H9 (cell line): ENCODE measurements around the gene TP53. TPM values are rescaled to one million over a fixed set of nuclear protein-coding genes. Genes with fewer than 3 reads are reported as not detected.

Source experiments
- DNase-seq: peaks from one replicate; pipeline ENCODE4 v3.0.0-alpha.2; 2017
- H2AFZ ChIP-seq: one replicate; pipeline ENCODE4 v1.6.1; 2013; ENCODE audit warnings: mild to moderate bottlenecking, low read length, control low read depth, moderate library complexity
- H2AK5ac ChIP-seq: 2 replicates; pipeline ENCODE4 v1.6.1; 2013; ENCODE audit warnings: low read length, control low read depth, mixed read lengths; ENCODE audit not compliant: insufficient read length
- H2BK120ac ChIP-seq: one replicate; pipeline ENCODE4 v1.6.1; 2013; ENCODE audit warnings: low read depth, mild to moderate bottlenecking, low read length, control low read depth, inconsistent platforms; ENCODE audit not compliant: poor library complexity, severe bottlenecking
- H2BK12ac ChIP-seq: 2 replicates; pipeline ENCODE4 v1.6.1; 2013; ENCODE audit warnings: low read length, control low read depth, mixed read lengths, low read depth; ENCODE audit not compliant: insufficient read length
- H2BK15ac ChIP-seq: 2 replicates; pipeline ENCODE4 v1.6.1; 2013; ENCODE audit warnings: low read depth, low read length, control low read depth
- H2BK20ac ChIP-seq: one replicate; pipeline ENCODE4 v1.6.1; 2013; ENCODE audit warnings: low read depth, mild to moderate bottlenecking, low read length, control low read depth, inconsistent platforms; ENCODE audit not compliant: poor library complexity, severe bottlenecking
- H2BK5ac ChIP-seq: 2 replicates; pipeline ENCODE4 v1.6.1; 2013; ENCODE audit warnings: low read length, control low read depth, mixed read lengths; ENCODE audit not compliant: insufficient read length
- H3K14ac ChIP-seq: 2 replicates; pipeline ENCODE4 v1.6.1; 2013; ENCODE audit warnings: low read length, control low read depth; ENCODE audit not compliant: insufficient read depth
- H3K18ac ChIP-seq: 2 replicates; pipeline ENCODE4 v1.6.1; 2013; ENCODE audit warnings: low read depth, mild to moderate bottlenecking, mixed read lengths, low read length, control low read depth; ENCODE audit not compliant: insufficient read length
- H3K23ac ChIP-seq: 2 replicates; pipeline ENCODE4 v1.6.1; 2013; ENCODE audit warnings: low read length, control low read depth, mixed read lengths, low read depth; ENCODE audit not compliant: insufficient read length
- H3K23me2 ChIP-seq: 2 replicates; pipeline ENCODE4 v1.6.1; 2013; ENCODE audit warnings: low read depth, mild to moderate bottlenecking, mixed read lengths, low read length, control low read depth; ENCODE audit not compliant: insufficient read length, poor library complexity, severe bottlenecking
- H3K27ac ChIP-seq: 2 replicates; pipeline ENCODE4 v1.5.1; 2013; ENCODE audit warnings: low read length, control low read depth, mixed read lengths, low read depth; ENCODE audit not compliant: insufficient read length
- H3K27me3 ChIP-seq: 2 replicates; pipeline ENCODE4 v1.6.1; 2013; ENCODE audit warnings: low read length, control low read depth, inconsistent platforms; ENCODE audit not compliant: insufficient read depth
- H3K4ac ChIP-seq: 2 replicates; pipeline ENCODE4 v1.6.1; 2013; ENCODE audit warnings: low read depth, mild to moderate bottlenecking, control low read depth, inconsistent platforms, low read length, moderate library complexity
- H3K4me1 ChIP-seq: 2 replicates; pipeline ENCODE4 v1.6.1; 2013; ENCODE audit warnings: low read length, control low read depth, inconsistent platforms; ENCODE audit not compliant: insufficient read depth
- H3K4me2 ChIP-seq: 2 replicates; pipeline ENCODE4 v1.6.1; 2013; ENCODE audit warnings: low read length, control low read depth, mixed read lengths; ENCODE audit not compliant: insufficient read length, insufficient read depth
- H3K56ac ChIP-seq: 2 replicates; pipeline ENCODE4 v1.6.1; 2013; ENCODE audit warnings: low read depth, mild to moderate bottlenecking, mixed read lengths, low read length, control low read depth; ENCODE audit not compliant: insufficient read length
- H3K79me1 ChIP-seq: 2 replicates; pipeline ENCODE4 v1.6.1; 2013; ENCODE audit warnings: low read depth, mild to moderate bottlenecking, moderate library complexity, low read length, control low read depth, inconsistent platforms; ENCODE audit not compliant: insufficient read depth, poor library complexity, severe bottlenecking
- H3K79me2 ChIP-seq: 2 replicates; pipeline ENCODE4 v1.6.1; 2013; ENCODE audit warnings: low read length, control low read depth, inconsistent platforms; ENCODE audit not compliant: insufficient read depth
- H3K9ac ChIP-seq: 2 replicates; pipeline ENCODE4 v1.6.1; 2013; ENCODE audit warnings: low read length, control low read depth, mixed read lengths; ENCODE audit not compliant: insufficient read length; ENCODE audit errors: extremely low read depth
- H3K9me3 ChIP-seq: one replicate; pipeline ENCODE4 v1.6.1; 2013; ENCODE audit warnings: low read depth, low read length, inconsistent platforms; ENCODE audit not compliant: control insufficient read depth
- H3T11ph ChIP-seq: one replicate; pipeline ENCODE4 v1.6.1; 2013; ENCODE audit warnings: mild to moderate bottlenecking, low read length, control low read depth, inconsistent platforms
- H4K20me1 ChIP-seq: one replicate; pipeline ENCODE4 v1.6.1; 2013; ENCODE audit not compliant: control insufficient read depth, insufficient read length, insufficient read depth
- H4K5ac ChIP-seq: 2 replicates; pipeline ENCODE4 v1.6.1; 2013; ENCODE audit warnings: low read depth, mild to moderate bottlenecking, mixed read lengths, low read length, control low read depth; ENCODE audit not compliant: insufficient read length
- H4K8ac ChIP-seq: replicated peaks from 2 replicates; pipeline ENCODE4 v1.6.1; 2013; ENCODE audit warnings: low read length, control low read depth, mixed read lengths, low read depth; ENCODE audit not compliant: insufficient read length
- H4K91ac ChIP-seq: 2 replicates; pipeline ENCODE4 v1.6.1; 2013; ENCODE audit warnings: low read depth, mild to moderate bottlenecking, moderate library complexity, mixed read lengths, low read length, control low read depth; ENCODE audit not compliant: insufficient read length
- H3K27ac Mint-ChIP-seq, 3 experiments: 2 replicates in 2 of 3; 3 replicates in 1 of 3; pipeline ENCODE4 v1.8.0; 2020 to 2021; ENCODE audit warnings: mixed read lengths in 3 of 3, mild to moderate bottlenecking in 1 of 3, moderate library complexity in 1 of 3
- H3K27me3 Mint-ChIP-seq: 2 replicates; pipeline ENCODE4 v1.8.0; 2021; ENCODE audit warnings: low read depth, mild to moderate bottlenecking, moderate library complexity, mixed read lengths
- H3K36me3 Mint-ChIP-seq, 3 experiments: 2 replicates in 2 of 3; 3 replicates in 1 of 3; pipeline ENCODE4 v1.8.0; 2020 to 2021; ENCODE audit warnings: low read depth in 3 of 3, mixed read lengths in 3 of 3; ENCODE audit not compliant: insufficient read depth in 1 of 3
- H3K4me1 Mint-ChIP-seq, 2 experiments: 2 replicates each; pipeline ENCODE4 v1.8.0; 2020; ENCODE audit warnings: mixed read lengths in 2 of 2
- H3K4me3 Mint-ChIP-seq, 2 experiments: 2 replicates in 1 of 2; 3 replicates in 1 of 2; pipeline ENCODE4 v1.8.0; 2020 to 2021; ENCODE audit warnings: mild to moderate bottlenecking in 2 of 2, mixed read lengths in 2 of 2, moderate library complexity in 1 of 2
- H3K9me3 Mint-ChIP-seq, 2 experiments: 2 replicates in 1 of 2; 3 replicates in 1 of 2; pipeline ENCODE4 v1.8.0; 2020; ENCODE audit warnings: mild to moderate bottlenecking in 2 of 2, mixed read lengths in 2 of 2, moderate library complexity in 1 of 2
- CTCF ChIP-seq: fragments of 200-600 bp; sonication (generic); conservative IDR thresholded peaks from 3 replicates; pipeline ENCODE4 v1.8.0; 2021; ENCODE audit warnings: antibody characterized with exemption, mild to moderate bottlenecking
- WGBS: extraction: QIAGEN DNeasy Blood & Tissue Kit; methylation state at CpG from one replicate; pipeline ENCODE4 v1.1.7; 2013; ENCODE audit warnings: missing lambda C conversion rate, low lambda C conversion rate, mixed read lengths; ENCODE audit not compliant: insufficient read length; ENCODE audit errors: extremely low coverage; 5-methylcytosine and 5-hydroxymethylcytosine counted together
- total RNA-seq: library from RNA; stranded (reverse); gene quantifications from 2 replicates; pipeline ENCODE4 v1.2.1, GENCODE V29; 2021

Gene TP53
- total RNA-seq, 1 experiment from 2014 or later: 163 TPM

GRCh38 chr17:7668482-7668881, 18.8 kb downstream of the TP53 start:
- no peak overlapping the region for H3K56ac ChIP-seq
- no peak overlapping the region for H2BK20ac ChIP-seq
- Mint-ChIP-seq H3K36me3 (peaks cover 37 to 67% (median 64%) of the 10 kb centered on the region in 3 experiments), H3K4me1 (peaks cover 1 to 9% of the 10 kb centered on the region in 2 experiments; a peak in 2 of 4 replicates), H3K27me3 (no peaks in the 10 kb centered on the region), H3K27ac (no peak overlapping the region), H3K9me3 (peaks cover 3% of the 10 kb centered on the region in 2 experiments), H3K4me3 (no peak overlapping the region)
- H4K91ac ChIP-seq: no peak overlapping the region
- no peaks in the 10 kb centered on the region for H3K23me2 ChIP-seq
- no peak overlapping the region for H2BK120ac ChIP-seq
- H2AFZ ChIP-seq: no peak overlapping the region
- peaks cover 3% of the 10 kb centered on the region for H3K9me3 ChIP-seq
- DNase-seq: no peak
- H4K20me1 ChIP-seq: no peaks in the 10 kb centered on the region
- H2BK15ac ChIP-seq: no peak overlapping the region
- H3T11ph ChIP-seq: no peak overlapping the region
- no peak overlapping the region for H2BK5ac ChIP-seq
- H3K18ac ChIP-seq: no peak overlapping the region
- H3K4me1 ChIP-seq: no peaks in the 10 kb centered on the region
- H3K4ac ChIP-seq: no peak overlapping the region
- no peak overlapping the region for H4K5ac ChIP-seq
- H3K27me3 ChIP-seq: no peaks in the 10 kb centered on the region
- no peaks in the 10 kb centered on the region for H3K79me1 ChIP-seq
- no peak overlapping the region for H3K9ac ChIP-seq
- H3K23ac ChIP-seq: no peak overlapping the region
- no peaks in the 10 kb centered on the region for H3K79me2 ChIP-seq
- no peak for TF ChIP-seq CTCF
- H2AK5ac ChIP-seq: no peak overlapping the region
- no peak overlapping the region for H3K14ac ChIP-seq
- no CpG with 5 or more reads among the region's 7 CpGs for WGBS
- H3K27ac ChIP-seq: no peak overlapping the region
- no peak overlapping the region for H2BK12ac ChIP-seq
- H4K8ac ChIP-seq: no peak overlapping the region
- no peak overlapping the region for H3K4me2 ChIP-seq
